RWPE1 (cell line): Measurements from ENCODE around the gene TASOR2.

Experiments
- CTCF ChIA-PET: fragments of 350-600 bp; sonication (Branson Sonifier 250); formaldehyde crosslinking; extraction: SDS; loops from one replicate; lab custom pipeline; 2021; lab: Yijun Ruan, JAX
- POLR2A ChIA-PET: fragments of 400-600 bp; formaldehyde crosslinking; extraction: SDS; loops from one replicate; lab custom pipeline; 2020; ENCODE audit warnings: antibody characterized with exemption; ENCODE audit not compliant: low non-redundant PET; lab: Yijun Ruan, JAX
- DNase-seq: peaks from one replicate; pipeline ENCODE4 v3.0.0; 2012; ENCODE audit warnings: low spot score
- H3K27ac ChIP-seq: fragments of 450-650 bp; 2 replicates; pipeline ENCODE4 v1.5.1; 2017
- TF ChIP-seq, protein P1 (sequence below): fragments of 450-650 bp; conservative IDR thresholded peaks from 2 replicates; pipeline ENCODE4 v1.5.1; 2017; ENCODE audit warnings: low read depth, mild to moderate bottlenecking

TASOR2 gene

GRCh38 chr10:5641501-5641900, 43.1 kb upstream of the TASOR2 start:
- ChIA-PET POLR2A (no interaction called here), CTCF (no interaction called here)
- DNase-seq = no peak
- no peak overlapping the region for H3K27ac ChIP-seq
- TF ChIP-seq, protein P1, sequence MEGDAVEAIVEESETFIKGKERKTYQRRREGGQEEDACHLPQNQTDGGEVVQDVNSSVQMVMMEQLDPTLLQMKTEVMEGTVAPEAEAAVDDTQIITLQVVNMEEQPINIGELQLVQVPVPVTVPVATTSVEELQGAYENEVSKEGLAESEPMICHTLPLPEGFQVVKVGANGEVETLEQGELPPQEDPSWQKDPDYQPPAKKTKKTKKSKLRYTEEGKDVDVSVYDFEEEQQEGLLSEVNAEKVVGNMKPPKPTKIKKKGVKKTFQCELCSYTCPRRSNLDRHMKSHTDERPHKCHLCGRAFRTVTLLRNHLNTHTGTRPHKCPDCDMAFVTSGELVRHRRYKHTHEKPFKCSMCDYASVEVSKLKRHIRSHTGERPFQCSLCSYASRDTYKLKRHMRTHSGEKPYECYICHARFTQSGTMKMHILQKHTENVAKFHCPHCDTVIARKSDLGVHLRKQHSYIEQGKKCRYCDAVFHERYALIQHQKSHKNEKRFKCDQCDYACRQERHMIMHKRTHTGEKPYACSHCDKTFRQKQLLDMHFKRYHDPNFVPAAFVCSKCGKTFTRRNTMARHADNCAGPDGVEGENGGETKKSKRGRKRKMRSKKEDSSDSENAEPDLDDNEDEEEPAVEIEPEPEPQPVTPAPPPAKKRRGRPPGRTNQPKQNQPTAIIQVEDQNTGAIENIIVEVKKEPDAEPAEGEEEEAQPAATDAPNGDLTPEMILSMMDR = no peak

DNA sequence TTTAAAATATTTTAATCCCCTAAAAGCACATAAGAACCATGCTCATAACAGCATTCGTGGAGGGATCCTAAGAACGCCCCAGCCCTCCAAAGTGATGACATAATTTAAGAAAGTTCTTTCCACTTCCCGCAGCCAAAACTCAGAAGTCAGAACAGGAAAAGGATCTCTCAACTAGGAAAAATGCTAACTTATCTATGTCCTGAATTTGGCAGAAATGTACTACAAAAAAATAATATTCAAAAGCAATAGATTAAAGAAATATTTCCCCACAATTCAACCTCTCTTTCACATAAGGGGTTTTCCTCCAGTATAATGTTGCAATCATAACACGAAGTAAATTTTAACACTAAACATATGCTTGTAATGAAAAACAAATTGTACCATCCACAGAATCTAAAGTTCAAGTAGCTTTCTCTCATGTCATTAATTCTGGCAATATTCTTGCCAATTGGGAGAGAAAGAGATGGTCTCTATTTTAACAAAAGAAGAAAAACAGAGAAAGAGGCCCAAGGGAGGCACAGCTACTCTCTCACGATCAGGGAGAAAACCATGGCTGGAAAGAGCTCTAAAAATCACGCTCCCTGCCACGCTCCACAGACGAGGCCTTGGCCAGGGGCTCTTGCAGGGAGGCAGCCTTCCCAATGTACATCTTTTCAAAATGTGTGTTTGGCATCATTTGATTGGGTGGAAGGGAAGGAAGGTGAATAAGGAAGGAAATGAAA, 41.1 kb upstream of the TASOR2 start:
- POLR2A ChIA-PET = no interaction called here
- CTCF ChIA-PET = interaction anchor here (0.6 kb wide), 1 partner anchor 446 kb away, joined by 5 read pairs; no protein-coding TSS in a partner anchor
- no peak overlapping the region for H3K27ac ChIP-seq
- TF ChIP-seq, protein P1 = no peak
- no peak for DNase-seq

DNA sequence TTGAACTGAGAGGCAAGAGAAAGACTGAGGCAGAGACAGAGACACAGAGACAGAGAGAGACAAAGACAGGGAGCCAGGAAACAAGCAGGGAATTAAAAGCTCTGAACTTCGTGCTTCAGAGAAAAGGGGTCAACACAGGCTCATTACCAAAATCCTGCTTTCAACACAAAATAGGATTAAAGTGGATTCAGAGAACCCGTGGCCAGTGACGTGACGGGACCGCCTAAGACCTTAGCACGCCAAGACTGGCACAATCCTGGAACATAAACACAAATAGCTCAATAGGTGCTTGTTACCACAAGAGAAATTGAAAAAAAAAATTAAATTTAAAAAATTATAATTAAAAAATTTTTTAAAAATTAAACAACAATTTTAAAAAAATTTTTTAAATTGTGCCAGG, 39.7 kb upstream of the TASOR2 start:
- TF ChIP-seq, protein P1 = no peak
- ChIA-PET CTCF (no interaction called here), POLR2A (no interaction called here)
- no peak overlapping the region for H3K27ac ChIP-seq
- DNase-seq = no peak

- no peak for DNase-seq
- POLR2A ChIA-PET = no interaction called here
- H3K27ac ChIP-seq = no peak overlapping the region
- TF ChIP-seq, protein P1 = no peak
- CTCF ChIA-PET = no interaction called here
Measured at GRCh38 chr10:5645375-5645774, 39.3 kb upstream of the TASOR2 start.

DNA sequence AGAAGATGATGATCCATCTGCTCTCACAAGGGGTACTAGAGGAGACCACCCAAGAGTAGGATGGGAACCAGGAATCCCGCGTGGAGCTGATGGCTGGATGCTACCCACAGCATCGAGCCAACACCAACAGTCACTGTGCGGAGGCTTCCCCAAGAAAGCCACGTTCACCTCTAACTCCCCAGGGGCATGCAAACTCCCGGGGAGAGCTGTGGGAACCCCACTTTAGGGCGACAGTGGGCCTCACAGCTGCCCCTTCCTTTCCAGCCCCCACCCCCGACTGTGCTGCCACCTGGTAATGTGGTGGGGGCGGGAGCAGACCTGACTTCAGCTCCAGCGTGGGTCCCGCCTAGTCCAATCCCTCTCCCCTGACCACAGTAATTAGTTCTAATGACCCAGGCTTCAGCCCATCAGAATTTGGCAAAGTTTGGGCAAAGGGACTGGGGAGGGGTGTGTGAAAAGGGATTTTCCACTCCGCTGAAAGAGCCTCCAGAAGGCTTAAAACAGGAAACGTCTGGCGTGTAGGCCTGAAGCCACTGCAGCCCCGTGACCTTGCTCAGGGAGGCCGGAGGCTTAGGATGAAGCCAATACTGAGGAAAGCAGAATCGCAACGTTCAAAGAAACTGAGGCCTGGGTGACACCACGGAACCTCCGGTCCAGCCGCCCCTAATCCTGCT, 38.6 kb upstream of the TASOR2 start:
- TF ChIP-seq, protein P1 = no peak
- DNase-seq = no peak
- CTCF ChIA-PET = interaction anchor here (0.6 kb wide), 1 partner anchor 517 kb away, joined by 3 read pairs; no protein-coding TSS in a partner anchor
- POLR2A ChIA-PET = no interaction called here
- H3K27ac ChIP-seq = no peak overlapping the region

DNA sequence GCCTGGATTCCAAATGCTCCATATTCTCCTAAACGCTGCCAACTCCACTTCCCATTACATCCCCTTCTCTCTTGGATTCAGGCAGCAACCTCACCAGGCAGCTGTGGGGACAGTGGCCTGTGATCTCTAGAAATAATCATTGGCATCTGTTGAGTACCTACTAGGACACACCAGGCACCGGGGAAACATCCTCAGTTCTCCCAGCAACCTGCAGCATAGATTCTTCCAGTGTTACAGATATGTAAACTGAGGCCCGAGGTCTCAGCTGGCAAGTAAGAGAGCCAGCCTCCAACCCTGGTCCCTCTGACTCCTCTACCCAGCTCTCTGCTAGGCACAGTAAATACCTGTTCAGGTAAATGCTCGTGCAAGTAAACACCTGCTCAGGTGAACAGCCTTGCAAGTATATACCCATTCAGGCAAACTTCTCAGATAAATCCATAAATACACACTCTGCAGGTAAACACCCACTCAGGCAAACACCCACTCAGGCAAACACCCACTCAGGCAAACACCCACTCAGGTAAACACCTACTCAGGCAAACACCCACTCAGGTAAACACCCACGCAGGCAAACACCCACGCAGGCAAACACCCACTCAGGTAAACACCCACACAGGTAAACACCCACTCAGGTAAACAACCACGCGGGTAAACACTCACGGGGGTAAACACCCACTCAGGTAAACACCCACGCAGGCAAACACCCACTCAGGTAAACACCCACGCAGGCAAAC, 37.0 kb upstream of the TASOR2 start:
- no peak overlapping the region for H3K27ac ChIP-seq
- no peak for DNase-seq
- ChIA-PET POLR2A (interaction anchor here (0.6 kb wide), 1 partner anchor 242 kb away, joined by 3 read pairs; the partner anchor contains the start of gene FBH1), CTCF (no interaction called here)
- TF ChIP-seq, protein P1 = no peak
